CD4-positive, alpha-beta T cell treated with Interferon alpha-2 for 1 hour (primary cell): ENCODE measurements around the gene PLCB4.
A peak's percentile ranks its signal among the peaks of the same experiment; 100 is the strongest.

ENCODE experiments used
- DNase-seq, 2 donors: peaks; one replicate each; pipeline ENCODE4 v3.0.0-alpha.2; 2020 to 2022

The PLCB4 gene

DNA sequence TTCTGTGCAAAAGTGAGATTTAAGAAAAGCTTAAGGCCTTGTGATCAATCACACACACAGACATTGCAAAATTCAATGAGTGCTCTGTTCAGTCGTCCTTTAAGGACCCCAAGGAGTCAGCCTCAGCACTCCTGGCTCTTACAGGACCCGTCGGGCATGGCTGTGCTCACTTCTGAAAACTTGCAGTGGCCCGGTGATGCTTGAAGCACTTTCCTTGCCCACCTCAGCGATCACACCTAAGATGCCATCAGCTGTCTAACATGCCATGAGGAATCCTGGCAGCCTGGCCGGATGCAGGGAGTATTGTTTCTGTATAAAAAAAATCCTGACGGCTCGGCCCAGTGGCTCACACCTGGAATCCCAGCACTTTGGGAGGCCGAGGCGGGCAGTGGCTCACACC lies 344.1 kb downstream of the PLCB4 start:
- DNase-seq = no peak

DNA sequence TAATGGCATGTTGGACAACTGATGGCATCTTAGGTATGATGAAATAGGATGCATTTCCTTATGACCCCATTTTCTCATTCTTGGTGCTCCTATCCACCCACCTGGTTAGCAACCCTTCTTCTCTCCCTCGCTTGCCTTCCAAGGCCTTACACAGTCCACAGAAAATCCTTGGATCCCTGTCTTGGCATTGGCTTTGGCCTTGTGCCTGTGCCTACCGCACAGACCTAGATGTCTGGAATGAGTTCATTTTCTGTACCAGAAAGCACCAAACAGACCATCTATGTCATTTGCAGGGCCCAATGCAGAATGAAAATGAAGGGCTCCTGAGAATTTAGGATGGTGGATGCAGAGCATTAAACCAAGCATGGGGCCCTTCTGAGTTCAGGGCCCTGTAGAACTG lies 346.5 kb downstream of the PLCB4 start:
- no peak for DNase-seq

DNA sequence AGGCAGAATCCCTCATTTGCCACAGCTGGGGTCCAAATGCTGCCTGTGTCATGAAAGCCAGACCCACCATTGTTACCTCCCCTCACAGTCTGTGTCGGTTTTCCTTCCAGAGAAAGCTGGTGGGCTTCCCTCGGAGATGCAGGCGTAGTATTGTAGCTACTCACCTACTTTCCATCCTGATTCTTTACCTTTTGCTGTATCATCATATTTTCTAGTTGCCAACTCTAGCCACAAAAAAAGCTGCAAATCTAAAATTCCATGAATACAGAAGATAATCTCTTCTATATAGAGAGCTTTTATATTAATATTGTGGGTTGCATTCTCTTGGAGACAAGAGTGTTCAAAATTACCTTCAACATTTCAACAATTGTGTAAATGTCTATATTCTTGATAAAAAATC lies 347.5 kb downstream of the PLCB4 start:
- no peak for DNase-seq

DNA sequence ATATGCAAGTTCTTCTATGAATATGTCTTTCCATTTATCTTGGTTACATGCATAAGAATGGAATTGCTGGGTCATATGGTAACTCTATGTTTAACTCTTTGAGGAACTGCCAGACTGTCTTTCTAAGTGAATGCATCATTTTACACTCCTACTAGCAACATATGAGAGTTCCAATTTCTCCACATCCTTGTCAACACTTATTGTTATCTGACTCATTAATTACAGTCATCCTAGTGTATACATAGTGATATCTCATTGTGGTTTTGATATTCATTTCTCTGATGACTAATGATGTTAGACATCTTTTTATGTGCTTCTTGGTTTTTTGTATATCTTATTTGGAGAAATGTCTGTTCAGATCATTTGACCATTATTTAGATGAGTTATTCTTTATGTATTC lies 348.8 kb downstream of the PLCB4 start:
- no peak for DNase-seq

DNA sequence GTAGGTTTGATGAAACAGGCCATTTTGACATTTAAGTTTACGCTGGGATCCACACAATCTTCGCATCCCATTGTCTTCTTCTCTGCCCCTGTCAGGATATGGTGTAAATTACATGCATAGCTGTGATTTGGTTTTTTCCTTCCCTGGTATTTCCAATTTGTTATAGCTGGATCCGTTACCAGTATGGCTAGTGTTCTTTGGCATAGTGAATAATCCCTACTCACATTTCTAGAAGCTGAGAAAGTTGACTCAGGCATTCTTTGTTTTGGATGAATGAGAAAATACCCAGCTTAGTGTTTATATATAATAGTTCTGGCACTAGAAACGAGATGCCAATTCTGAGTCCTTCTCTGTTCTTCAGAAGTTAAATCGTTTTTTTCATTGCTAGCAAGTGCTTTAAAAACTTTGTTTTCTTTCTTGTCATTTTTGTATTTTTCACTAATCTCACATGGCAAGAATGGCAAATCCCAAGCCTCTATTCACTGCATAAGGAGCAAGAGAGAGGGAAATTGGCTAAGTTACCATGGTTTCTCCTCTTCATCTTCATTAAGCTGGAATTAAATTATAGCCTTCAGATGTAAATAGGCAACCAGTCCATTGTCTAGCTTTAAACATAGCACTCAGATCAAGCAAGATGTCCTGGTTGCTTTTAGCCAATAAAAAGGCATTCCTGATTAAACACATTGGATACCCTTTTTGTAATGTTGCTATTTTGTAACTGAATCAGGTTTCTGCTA lies 353.6 kb downstream of the PLCB4 start:
- no peak for DNase-seq

DNA sequence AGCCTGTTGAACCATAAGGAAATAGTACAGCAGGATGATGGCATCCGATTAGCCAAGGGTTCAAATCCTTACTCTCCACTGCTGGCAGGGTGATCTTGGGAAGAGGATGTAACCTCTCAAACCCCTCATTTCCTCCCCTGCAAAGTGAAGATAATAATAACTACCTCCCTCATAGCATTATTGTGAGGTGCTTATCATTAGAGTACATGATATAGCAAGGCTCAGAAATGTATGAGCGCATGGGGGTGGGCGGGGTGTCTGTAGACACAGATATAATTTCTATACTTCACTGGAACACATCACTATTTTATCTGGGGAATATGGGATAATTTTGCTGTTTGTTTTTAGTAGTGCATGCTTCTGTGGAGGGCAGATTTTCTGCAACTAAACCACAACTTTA lies 355.7 kb downstream of the PLCB4 start:
- no peak for DNase-seq

DNA sequence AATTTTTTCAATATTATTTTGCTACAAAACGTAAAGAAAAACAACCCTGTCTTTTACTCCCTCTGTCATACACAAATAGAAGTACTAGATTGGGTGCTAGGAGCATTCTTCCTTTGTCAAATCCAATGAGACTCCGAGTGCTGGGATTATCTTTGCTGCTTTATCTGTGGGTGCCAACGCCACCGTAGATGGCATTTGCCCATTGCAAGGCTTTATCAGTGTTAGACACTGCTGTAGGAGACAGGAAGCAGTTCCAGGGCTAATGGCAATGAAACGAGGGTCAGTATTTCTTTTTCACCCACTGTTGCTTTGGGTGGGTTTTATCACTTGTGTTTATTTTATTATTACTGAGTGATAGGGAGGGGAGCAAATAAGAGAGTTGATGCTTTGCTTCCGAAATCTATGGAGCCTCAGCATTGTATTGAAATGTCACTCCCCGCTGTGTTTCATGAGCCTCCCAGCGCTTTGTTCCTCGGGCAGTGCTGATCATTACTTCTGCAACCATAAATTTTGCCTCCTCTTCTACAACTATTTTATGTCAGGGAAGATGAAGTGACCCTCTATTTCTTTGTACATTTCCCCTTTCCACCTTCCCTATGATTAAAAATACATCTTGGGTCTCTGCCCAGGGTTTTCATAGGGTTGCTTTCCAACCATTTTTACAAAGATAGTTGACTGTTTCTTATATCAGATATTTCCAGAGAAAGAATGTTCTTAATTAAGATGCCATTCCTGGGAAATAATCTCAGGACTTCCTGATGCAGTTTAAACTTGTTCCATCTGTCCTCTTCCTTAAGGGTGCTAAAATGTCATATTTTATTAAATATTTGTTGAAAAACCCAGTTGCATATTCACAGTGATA lies 358.8 kb downstream of the PLCB4 start:
- DNase-seq = no peak

DNA sequence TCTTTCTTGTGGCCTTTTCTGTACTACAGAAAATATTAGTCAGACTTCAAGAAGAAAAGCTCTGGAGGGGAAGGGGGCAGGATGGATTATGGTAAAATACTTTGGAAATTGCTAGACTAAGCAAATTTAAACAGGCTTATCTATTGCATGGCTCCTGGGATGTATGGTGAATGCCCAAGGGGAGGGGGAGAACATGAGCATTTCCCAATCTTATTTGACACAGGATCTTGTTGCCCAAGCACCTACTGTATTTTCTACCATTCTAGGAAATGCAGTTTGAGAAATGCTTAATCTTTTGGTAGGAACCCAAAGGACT lies 359.4 kb downstream of the PLCB4 start:
- DNase-seq = no peak

DNA sequence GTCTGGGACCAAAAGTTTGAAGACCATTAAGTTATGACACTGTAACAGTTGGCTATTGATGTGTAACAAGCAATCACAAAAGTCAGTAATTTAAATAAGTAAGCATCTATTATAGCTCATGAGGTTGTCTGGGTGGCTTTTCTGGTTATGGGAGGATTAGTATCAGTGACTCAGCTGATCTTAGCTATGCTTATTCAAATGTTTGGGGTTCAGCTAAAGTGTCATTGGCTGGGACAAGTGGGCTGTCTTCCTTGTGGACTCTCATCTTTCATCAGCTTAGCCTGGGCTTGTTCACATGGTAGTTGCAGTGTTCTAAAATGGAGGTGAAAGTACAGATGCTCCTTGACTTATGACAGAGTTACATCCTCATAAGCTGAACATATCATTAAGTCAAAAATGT lies 370.9 kb downstream of the PLCB4 start:
- no peak for DNase-seq

DNA sequence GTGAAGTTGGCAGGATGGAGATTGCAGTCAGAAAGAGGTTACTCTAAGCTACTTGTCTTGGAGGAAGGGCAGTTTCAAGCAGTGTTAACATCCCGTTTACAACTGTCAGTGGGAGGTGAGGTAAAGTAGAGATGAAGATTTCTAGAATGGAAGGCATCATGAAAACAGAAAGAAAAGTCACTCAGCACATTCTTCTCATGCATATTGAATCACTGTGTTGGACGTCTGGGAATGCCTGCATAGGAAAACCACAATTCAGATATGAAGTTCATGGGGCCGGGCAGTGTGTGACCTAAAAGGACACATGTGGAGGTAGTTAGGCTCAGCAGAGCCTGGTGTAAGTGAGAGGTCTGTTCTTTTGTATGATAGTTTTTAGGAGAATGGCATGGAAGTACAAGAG lies 372.0 kb downstream of the PLCB4 start:
- no peak for DNase-seq

DNA sequence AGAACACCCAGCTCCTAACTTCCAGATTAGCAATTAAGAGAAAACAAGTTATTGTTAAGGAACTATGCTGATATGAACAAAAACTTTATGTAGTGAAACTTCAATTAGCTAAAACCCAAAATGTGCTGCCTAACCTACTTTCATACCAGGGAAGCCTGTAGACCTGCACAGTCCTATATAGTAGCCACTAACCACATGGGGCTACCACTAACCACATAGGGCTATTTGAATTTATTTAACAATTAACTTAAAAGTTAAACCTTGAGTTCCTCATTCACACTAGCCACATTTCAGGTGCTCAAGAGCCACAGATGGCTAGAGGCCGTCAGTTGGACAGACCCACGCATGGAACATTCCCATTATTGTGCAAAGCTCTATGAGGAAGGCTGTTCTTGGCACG lies 373.1 kb downstream of the PLCB4 start:
- no peak for DNase-seq

DNA sequence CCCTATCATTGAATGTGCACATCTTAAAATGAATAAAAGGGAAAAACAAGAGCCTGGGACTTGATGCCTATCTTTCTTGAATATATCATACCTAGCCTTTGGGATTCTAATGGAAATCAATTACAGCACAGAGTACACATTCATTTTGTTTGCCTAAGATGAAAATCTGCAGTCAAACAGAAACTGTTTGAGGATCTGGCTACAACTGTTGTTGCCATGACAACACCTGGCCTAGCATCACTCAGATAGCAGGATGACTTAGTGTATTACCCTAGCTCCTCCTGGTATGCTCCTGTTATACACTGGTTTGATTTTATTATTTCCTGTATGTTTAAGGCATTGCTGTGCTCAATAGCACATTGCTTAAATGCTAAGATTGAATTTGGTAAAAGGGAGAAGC lies 374.0 kb downstream of the PLCB4 start:
- DNase-seq = no peak

DNA sequence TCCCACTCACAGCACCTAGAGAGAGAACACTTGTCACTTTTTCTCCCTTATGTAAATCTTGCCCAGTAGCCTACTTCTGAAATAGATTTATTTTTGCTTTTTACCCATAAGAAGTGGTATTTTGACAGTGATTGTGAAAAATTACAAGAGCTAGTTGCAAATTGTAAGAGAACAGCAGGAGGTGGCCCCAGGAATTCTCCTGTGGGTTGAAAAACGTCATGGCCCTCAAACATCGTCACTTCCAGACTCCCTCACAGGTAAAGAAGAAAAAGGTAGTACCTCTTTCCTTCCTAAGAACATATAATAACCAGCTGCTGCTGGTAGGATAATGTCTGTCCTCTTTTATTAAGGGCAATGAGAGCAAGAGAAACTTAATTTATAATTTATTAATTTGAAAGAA lies 376.0 kb downstream of the PLCB4 start:
- no peak for DNase-seq

DNA sequence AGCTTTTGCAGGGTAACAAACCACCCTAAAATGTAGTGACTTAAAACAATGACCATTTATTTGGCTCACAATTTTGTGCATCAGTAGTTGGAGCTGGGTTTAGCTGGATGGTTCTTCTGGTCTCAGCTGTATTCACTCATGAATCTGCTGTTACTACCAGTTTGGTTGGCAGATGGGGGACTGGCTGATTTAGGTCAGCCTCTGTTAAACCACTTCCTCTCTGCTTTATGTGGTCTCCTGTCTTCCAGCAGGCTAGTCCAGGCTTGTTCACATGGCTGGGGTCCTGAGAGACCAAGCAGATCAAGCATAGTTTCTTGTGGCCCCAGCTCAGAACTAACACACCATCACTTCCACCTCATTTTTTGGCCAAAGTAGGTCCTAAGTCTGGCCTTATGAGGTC lies 378.3 kb downstream of the PLCB4 start:
- no peak for DNase-seq

DNA sequence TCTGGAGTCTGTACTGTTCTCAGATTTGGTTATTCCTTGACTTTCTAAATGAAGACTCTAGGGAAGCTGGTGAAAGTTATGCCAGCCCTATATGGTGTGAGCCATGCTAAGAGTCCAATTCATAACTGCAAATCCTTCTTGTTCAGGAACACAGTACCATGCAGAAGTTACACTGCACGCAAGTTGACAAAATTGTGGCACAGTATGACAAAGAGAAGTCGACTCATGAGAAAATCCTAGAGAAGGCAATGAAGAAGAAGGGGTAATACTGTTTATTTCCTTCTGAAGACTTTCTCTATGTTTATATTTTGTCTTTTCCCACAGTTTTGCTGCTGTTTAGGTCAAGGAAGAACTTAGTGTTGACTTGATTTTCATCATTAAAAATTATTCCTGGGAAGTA lies 384.3 kb downstream of the PLCB4 start:
- DNase-seq = no peak

DNA sequence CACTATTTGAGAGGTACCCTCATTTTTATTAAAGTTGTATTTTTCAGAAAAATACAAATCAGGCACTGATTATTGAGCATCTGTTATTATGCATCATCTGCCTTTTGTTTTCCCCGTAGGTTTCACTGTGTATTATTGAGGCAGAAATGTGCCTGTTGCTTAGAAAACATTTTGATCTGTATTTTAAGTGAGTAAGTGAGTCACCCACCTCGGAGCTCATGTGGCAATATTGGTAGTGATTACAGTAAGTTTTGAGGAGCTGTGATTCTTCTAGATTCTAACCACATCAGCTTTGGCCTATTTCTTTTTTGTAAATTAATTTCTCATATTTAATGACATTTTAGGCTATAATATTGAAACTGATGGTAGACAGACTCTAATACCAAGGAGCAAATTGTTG lies 385.9 kb downstream of the PLCB4 start:
- DNase-seq = no peak

DNA sequence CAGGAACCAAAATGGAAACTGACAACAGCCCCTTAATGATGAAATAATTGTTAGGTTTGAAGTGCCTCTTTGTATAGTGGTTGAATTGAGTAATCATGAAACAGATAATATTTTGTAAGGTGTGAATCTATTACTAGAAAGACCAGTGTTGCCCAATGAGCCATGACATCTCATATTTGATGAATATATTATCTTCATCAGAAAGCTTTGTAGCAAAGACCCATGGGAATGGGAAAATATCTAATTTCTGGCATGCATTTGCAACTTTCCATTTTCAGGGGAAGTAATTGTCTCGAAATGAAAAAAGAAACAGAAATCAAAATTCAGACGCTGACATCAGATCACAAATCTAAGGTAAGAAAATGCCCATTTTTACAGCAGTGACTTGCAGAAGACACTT lies 388.2 kb downstream of the PLCB4 start:
- DNase-seq = no peak

DNA sequence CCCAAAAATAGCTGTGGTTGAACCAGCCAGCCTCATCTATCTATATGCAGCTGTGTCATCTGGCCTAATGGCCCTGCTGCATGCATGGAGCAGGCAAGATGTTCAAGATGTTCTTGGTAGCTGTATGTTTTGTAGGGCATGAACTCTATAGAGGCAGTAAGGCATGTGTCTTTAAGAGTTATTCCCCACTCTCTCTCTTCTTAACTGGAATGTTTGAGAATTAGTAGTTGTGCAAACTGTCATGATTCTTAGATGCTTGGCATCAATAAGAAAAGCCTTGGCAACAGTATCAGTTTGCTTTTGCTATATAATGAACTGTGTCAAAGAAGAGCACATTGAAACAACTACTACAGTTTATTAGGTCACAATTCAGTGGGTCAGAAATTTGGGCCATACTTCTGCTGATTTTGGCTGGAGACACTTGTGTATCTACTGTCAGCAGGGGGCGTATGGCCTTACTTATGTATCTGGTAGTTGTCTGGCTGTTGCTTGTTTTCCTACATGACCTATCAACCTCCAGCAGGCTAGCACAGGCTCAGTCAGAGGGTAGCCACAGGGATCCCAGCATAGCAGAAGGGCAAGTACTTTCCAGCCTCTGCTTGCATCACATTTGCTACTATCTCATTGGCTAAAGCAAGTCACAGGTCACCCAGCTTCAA lies 389.4 kb downstream of the PLCB4 start:
- peak in 1 of 2 donors; percentile 4 for DNase-seq

DNA sequence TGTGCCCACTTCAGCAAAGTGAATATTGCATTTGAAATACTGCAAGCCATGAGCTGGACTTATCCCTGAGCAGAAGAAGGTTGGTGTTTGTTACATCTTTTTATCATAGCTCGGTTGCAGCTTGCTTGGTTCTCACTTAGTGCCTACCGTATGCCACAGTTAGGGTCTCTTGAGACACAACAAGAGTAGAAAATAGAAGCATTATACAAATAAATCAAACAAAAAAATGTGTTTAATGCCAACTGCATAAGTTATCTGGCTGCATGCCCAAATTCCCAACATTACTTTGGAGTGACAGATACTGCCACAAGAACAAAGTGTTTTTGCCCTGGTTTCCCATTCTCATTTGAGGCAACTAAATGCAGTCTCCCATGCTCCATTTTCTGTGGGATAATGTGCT lies 391.6 kb downstream of the PLCB4 start:
- no peak for DNase-seq

DNA sequence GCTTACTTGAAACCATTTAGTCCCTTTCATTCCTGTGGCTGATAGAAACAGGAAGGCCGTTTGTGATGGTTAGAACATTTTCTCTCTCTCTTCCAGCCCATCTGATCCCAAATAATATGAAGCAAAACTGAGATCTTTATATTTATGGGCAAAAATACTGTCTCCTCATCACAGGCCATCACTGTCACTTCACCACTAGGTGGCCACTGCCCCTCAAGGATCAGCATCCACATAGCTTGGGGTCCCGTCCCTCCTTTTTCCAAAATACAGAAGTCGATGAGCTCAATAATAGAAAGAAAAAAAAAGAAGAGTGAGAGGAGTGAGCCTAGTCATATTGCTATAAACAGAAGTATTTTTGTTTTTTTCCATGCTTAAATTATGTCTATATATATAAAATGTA lies 399.1 kb downstream of the PLCB4 start:
- DNase-seq = no peak

DNA sequence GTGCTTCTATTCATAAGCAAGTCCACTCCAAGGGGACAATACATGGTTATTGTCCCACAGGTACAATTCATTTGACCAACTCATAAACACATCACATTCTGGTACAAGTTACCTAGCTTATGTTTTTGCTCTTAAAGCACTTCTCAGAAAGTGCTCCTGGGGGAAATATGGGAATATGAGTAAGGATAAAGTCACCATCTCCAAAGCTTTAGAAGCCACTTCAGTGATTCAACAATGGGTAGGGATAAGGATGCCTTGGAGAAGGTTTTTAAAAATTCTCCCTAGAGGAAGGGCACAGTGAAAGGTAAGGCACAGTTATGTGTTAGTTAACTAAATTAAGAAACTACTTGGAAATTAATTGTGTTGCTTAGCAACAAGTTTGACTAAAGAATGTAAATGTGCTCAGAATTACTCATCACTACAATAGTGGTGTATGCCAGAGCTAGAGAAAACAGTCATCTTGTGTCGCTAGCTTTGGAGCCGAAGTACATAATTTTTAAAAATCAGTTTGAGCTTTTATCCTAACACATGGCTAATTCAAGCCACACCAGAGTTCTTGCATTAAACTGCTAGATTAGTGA lies 406.0 kb downstream of the PLCB4 start:
- DNase-seq = no peak

DNA sequence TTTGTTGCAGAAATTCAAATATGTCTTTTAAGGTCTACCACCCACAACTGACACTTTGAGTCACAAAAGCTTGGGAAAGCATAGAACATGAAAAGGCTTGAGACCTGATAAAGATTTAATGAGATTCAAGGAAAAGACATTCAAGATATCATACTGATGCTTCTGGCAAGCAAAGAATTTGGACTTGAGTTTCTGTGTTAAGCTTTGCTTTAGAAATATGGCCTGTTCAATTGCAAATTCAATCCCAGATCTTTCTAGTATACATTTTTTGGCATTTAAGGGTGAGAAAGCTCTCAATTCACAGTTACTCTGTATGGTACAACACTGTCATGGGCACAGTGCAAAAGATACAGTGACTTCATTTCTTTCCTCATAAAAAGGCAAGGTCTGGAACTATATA lies 406.6 kb downstream of the PLCB4 start:
- no peak for DNase-seq

DNA sequence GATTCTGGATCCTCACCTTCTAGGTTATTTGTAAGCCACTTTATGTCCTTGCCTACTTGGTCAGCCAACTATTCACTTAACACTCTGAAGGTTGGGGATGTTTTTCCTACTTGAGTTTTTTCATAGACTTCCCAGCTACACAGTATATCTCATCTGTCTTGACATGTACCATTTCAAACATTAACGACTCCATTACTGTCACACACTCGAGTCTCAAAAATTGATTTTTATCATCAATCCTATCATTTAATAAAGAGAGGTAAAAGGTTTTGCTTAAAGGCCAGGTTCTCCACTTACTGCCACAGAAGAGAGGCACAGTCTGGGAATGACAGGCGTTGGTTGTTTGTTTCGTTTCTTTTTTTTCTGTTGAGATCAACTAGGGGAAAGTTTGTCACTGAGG lies 407.3 kb downstream of the PLCB4 start:
- no peak for DNase-seq

DNA sequence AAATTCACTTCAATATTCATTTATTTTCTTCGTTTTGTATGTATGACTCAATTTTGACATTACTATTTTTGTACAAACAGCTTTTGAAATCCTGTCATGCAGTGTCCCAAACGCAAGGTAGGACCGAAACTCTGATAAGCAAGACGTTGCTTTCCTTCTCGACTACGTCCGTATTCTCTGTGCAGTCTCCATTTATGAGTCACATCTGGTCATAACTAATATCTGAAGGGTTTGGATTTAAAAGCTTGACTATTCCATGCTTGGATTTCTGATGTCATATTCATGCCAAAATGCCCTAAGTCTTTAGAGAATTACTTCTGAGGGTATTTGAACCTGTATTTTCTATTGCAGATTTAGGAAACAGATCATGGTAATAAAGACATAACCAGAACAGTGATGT lies 407.8 kb downstream of the PLCB4 start:
- no peak for DNase-seq
